MM.1S (cell line): ENCODE measurements around the gene NUP210.

Experiments used
- CTCF ChIP-seq: fragments of 300-600 bp; sonication (generic); IDR thresholded peaks from 2 replicates; pipeline ENCODE4 v1.5.1; 2016; ENCODE audit warnings: antibody characterized with exemption, low read length, mixed read lengths
- EZH2 ChIP-seq: fragments of 300-600 bp; sonication (generic); optimal IDR thresholded peaks from 2 replicates; pipeline ENCODE3; 2017; ENCODE audit warnings: low read depth, mild to moderate bottlenecking, antibody characterized with exemption, low read length, mixed read lengths
- EZH2phosphoT487 ChIP-seq: fragments of 300-600 bp; sonication (generic); IDR thresholded peaks from 2 replicates; pipeline ENCODE4 v1.6.1; 2018; ENCODE audit warnings: antibody characterized with exemption, low read length

GRCh38 chr3:13348100-13348499 lies 72.0 kb downstream of the NUP210 start:
- TF ChIP-seq CTCF (no peak), EZH2 (no peak), EZH2phosphoT487 (no peak)
